H1 (cell line): ENCODE results near the gene CACNA1C. TPM values are rescaled to one million over a fixed set of nuclear protein-coding genes. Genes with fewer than 3 reads are reported as not detected.

ENCODE experiments used
- ATF2 ChIP-seq: IDR thresholded peaks from 2 replicates; pipeline ENCODE4 v1.6.1; 2012; ENCODE audit warnings: low read length, inconsistent platforms
- EGR1 ChIP-seq: IDR thresholded peaks from 2 replicates; pipeline ENCODE4 v1.6.1; 2011; ENCODE audit warnings: low read depth, low read length, borderline replicate concordance
- polyA plus RNA-seq, 7 experiments: library from polyadenylated mRNA; depleted of rRNA in 3 of 7; stranded (reverse) in 5 of 7; unstranded in 2 of 7; fragments of >200 nt in 5 of 7; fragments of 200-250 nt in 2 of 7; gene quantifications; 1 replicate in 5 of 7; 2 replicates in 1 of 7; 4 replicates in 1 of 7; pipeline versions ENCODE4 v1.2.1 to v1.2.3, GENCODE V29; 2011 to 2013; ENCODE audit warnings: missing spikeins in 2 of 7, mixed read lengths in 2 of 7
- total RNA-seq: library from RNA; stranded (reverse); fragmentation: NEBNext Ultra II Directional; extraction: Animal tissue kit (Norgen Biotek cat#: 25700); gene quantifications from 2 replicates; pipeline ENCODE4 v1.2.1, GENCODE V29; 2021

The CACNA1C gene
- total and polyA plus RNA-seq, 2 of the 8 experiments (the other 6 are each of a cell fraction or from before 2014, with no cell fraction given): 1.3 TPM

GRCh38 chr12:2319136-2319535, 266.3 kb downstream of the CACNA1C start (continued):
- no peak for TF ChIP-seq ATF2
- TF ChIP-seq EGR1: no peak
